Activated CD8-positive, alpha-beta memory T cell treated with anti-CD3 and anti-CD28 coated beads, Interleukin-2, amount 50 U/mL, for 4 hours (primary cell): ENCODE data around the gene GRIP2.

Experiments used
- DNase-seq: peaks from one replicate; pipeline ENCODE4 v3.0.0-alpha.2; 2020

The GRIP2 gene

GRCh38 chr3:14450506-14450905 lies 89.6 kb downstream of the GRIP2 start:
- no peak for DNase-seq

- DNase-seq = no peak
Measured at GRCh38 chr3:14448756-14449727, 91.1 kb downstream of the GRIP2 start.

GRCh38 chr3:14448063-14448462 lies 92.1 kb downstream of the GRIP2 start:
- no peak for DNase-seq

GRCh38 chr3:14446988-14447570 lies 93.1 kb downstream of the GRIP2 start:
- no peak for DNase-seq

- DNase-seq = no peak
Measured at GRCh38 chr3:14445773-14446172, 94.4 kb downstream of the GRIP2 start.

GRCh38 chr3:14444380-14444779 lies 95.8 kb downstream of the GRIP2 start:
- DNase-seq = no peak

GRCh38 chr3:14441920-14442300 lies 98.2 kb downstream of the GRIP2 start:
- no peak for DNase-seq

- DNase-seq = no peak
Measured at GRCh38 chr3:14441240-14441919, 98.8 kb downstream of the GRIP2 start.

GRCh38 chr3:14440531-14441239 lies 99.5 kb downstream of the GRIP2 start:
- DNase-seq = no peak

GRCh38 chr3:14440168-14440518 lies 100.0 kb downstream of the GRIP2 start:
- DNase-seq = no peak

- DNase-seq = no peak
Measured at GRCh38 chr3:14439501-14440167, 100.5 kb downstream of the GRIP2 start.
